ENCODE data around the gene CDK14. TPM values are rescaled to one million over a fixed set of nuclear protein-coding genes. Genes with fewer than 3 reads are reported as not detected.

Gene CDK14
- total RNA-seq, 1 experiment from 2014 or later: 57.9 TPM

DNA sequence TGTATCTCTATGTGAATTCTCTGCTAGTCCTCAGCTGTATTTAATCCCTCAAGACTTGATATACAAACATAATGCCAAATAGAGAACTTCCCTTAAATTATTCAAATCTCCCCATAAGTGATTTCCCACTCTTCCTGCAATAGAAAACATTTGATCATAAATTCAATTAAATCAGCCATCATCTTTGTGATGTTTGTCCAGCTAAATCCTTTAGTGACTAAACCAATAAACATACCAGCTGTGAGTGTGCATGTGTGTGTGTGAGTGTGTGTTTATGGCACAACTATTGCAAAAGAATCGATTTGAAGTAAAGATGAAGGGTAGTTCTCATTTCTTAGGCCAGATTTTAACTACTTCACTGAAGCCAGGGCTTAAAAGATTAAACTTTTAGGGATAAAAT lies 492.6 kb downstream of the CDK14 start:
- Mint-ChIP-seq H3K9me3 (no peaks in the 10 kb centered on the region), H3K36me3 (no peaks in the 10 kb centered on the region), H3K4me1 (peaks cover 13% of the 10 kb centered on the region), H3K27ac (no peak overlapping the region), H3K4me3 (no peak overlapping the region), H3K27me3 (ENCODE audit: low read depth) (no peaks in the 10 kb centered on the region)
- TF ChIP-seq, protein P1, sequence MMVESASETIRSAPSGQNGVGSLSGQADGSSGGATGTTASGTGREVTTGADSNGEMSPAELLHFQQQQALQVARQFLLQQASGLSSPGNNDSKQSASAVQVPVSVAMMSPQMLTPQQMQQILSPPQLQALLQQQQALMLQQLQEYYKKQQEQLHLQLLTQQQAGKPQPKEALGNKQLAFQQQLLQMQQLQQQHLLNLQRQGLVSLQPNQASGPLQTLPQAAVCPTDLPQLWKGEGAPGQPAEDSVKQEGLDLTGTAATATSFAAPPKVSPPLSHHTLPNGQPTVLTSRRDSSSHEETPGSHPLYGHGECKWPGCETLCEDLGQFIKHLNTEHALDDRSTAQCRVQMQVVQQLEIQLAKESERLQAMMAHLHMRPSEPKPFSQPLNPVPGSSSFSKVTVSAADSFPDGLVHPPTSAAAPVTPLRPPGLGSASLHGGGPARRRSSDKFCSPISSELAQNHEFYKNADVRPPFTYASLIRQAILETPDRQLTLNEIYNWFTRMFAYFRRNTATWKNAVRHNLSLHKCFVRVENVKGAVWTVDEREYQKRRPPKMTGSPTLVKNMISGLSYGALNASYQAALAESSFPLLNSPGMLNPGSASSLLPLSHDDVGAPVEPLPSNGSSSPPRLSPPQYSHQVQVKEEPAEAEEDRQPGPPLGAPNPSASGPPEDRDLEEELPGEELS (CRISPR knock-in tag; IDR thresholded peaks at IDR 0.05): no peak
- TF ChIP-seq NR2C2 (CRISPR knock-in tag; IDR thresholded peaks at IDR 0.05): no peak
- TF ChIP-seq RELA (CRISPR knock-in tag; IDR thresholded peaks at IDR 0.05; ENCODE audit: borderline replicate concordance): no peak
- no peak for TF ChIP-seq KAT7 (CRISPR knock-in tag; IDR thresholded peaks at IDR 0.05; ENCODE audit: borderline replicate concordance)
- TF ChIP-seq, protein P2, sequence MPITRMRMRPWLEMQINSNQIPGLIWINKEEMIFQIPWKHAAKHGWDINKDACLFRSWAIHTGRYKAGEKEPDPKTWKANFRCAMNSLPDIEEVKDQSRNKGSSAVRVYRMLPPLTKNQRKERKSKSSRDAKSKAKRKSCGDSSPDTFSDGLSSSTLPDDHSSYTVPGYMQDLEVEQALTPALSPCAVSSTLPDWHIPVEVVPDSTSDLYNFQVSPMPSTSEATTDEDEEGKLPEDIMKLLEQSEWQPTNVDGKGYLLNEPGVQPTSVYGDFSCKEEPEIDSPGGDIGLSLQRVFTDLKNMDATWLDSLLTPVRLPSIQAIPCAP (CRISPR knock-in tag; IDR thresholded peaks at IDR 0.05): no peak
- TF ChIP-seq ZNF121 (CRISPR knock-in tag; IDR thresholded peaks at IDR 0.05): no peak
- TF ChIP-seq, protein P3, sequence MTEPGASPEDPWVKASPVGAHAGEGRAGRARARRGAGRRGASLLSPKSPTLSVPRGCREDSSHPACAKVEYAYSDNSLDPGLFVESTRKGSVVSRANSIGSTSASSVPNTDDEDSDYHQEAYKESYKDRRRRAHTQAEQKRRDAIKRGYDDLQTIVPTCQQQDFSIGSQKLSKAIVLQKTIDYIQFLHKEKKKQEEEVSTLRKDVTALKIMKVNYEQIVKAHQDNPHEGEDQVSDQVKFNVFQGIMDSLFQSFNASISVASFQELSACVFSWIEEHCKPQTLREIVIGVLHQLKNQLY (CRISPR knock-in tag; IDR thresholded peaks at IDR 0.05): no peak
- TF ChIP-seq, protein P4, sequence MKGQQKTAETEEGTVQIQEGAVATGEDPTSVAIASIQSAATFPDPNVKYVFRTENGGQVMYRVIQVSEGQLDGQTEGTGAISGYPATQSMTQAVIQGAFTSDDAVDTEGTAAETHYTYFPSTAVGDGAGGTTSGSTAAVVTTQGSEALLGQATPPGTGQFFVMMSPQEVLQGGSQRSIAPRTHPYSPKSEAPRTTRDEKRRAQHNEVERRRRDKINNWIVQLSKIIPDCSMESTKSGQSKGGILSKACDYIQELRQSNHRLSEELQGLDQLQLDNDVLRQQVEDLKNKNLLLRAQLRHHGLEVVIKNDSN (CRISPR knock-in tag; IDR thresholded peaks at IDR 0.05): no peak
- no peak for TF ChIP-seq ESRRA (CRISPR knock-in tag; IDR thresholded peaks at IDR 0.05; ENCODE audit: borderline replicate concordance)
- TF ChIP-seq, protein P5, sequence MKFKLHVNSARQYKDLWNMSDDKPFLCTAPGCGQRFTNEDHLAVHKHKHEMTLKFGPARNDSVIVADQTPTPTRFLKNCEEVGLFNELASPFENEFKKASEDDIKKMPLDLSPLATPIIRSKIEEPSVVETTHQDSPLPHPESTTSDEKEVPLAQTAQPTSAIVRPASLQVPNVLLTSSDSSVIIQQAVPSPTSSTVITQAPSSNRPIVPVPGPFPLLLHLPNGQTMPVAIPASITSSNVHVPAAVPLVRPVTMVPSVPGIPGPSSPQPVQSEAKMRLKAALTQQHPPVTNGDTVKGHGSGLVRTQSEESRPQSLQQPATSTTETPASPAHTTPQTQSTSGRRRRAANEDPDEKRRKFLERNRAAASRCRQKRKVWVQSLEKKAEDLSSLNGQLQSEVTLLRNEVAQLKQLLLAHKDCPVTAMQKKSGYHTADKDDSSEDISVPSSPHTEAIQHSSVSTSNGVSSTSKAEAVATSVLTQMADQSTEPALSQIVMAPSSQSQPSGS (CRISPR knock-in tag; IDR thresholded peaks at IDR 0.05; ENCODE audit: borderline replicate concordance, low read depth): no peak
- TF ChIP-seq TCF7 (CRISPR knock-in tag; IDR thresholded peaks at IDR 0.05; ENCODE audit: low read depth): no peak
- no peak for TF ChIP-seq FOXP1 (CRISPR knock-in tag; IDR thresholded peaks at IDR 0.05; ENCODE audit: borderline replicate concordance)
- TF ChIP-seq, protein P6, sequence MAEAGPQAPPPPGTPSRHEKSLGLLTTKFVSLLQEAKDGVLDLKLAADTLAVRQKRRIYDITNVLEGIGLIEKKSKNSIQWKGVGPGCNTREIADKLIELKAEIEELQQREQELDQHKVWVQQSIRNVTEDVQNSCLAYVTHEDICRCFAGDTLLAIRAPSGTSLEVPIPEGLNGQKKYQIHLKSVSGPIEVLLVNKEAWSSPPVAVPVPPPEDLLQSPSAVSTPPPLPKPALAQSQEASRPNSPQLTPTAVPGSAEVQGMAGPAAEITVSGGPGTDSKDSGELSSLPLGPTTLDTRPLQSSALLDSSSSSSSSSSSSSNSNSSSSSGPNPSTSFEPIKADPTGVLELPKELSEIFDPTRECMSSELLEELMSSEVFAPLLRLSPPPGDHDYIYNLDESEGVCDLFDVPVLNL (CRISPR knock-in tag; IDR thresholded peaks at IDR 0.05; ENCODE audit: borderline replicate concordance, low read depth): no peak
- TF ChIP-seq, protein P7, sequence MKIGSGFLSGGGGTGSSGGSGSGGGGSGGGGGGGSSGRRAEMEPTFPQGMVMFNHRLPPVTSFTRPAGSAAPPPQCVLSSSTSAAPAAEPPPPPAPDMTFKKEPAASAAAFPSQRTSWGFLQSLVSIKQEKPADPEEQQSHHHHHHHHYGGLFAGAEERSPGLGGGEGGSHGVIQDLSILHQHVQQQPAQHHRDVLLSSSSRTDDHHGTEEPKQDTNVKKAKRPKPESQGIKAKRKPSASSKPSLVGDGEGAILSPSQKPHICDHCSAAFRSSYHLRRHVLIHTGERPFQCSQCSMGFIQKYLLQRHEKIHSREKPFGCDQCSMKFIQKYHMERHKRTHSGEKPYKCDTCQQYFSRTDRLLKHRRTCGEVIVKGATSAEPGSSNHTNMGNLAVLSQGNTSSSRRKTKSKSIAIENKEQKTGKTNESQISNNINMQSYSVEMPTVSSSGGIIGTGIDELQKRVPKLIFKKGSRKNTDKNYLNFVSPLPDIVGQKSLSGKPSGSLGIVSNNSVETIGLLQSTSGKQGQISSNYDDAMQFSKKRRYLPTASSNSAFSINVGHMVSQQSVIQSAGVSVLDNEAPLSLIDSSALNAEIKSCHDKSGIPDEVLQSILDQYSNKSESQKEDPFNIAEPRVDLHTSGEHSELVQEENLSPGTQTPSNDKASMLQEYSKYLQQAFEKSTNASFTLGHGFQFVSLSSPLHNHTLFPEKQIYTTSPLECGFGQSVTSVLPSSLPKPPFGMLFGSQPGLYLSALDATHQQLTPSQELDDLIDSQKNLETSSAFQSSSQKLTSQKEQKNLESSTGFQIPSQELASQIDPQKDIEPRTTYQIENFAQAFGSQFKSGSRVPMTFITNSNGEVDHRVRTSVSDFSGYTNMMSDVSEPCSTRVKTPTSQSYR (CRISPR knock-in tag; IDR thresholded peaks at IDR 0.05): no peak
- TF ChIP-seq TP53 (CRISPR knock-in tag; IDR thresholded peaks at IDR 0.05): no peak
- TF ChIP-seq JUN (CRISPR knock-in tag; IDR thresholded peaks at IDR 0.05): no peak
- DNase-seq (ENCODE audit: low spot score) (no peak), ATAC-seq (no peak)
- POLR2A ChIA-PET: no interaction called here
- CTCF ChIA-PET: no interaction called here
